HG03457 (cell line): ENCODE measurements around the gene PRKAR1B.

ENCODE experiments used
- ATAC-seq: cut with Tn5 transposase; IDR thresholded peaks from one replicate; pipeline ENCODE4 v1.9.1; 2021; ENCODE audit warnings: moderate number of reproducible peaks; ENCODE audit not compliant: unreplicated experiment

Gene PRKAR1B

DNA sequence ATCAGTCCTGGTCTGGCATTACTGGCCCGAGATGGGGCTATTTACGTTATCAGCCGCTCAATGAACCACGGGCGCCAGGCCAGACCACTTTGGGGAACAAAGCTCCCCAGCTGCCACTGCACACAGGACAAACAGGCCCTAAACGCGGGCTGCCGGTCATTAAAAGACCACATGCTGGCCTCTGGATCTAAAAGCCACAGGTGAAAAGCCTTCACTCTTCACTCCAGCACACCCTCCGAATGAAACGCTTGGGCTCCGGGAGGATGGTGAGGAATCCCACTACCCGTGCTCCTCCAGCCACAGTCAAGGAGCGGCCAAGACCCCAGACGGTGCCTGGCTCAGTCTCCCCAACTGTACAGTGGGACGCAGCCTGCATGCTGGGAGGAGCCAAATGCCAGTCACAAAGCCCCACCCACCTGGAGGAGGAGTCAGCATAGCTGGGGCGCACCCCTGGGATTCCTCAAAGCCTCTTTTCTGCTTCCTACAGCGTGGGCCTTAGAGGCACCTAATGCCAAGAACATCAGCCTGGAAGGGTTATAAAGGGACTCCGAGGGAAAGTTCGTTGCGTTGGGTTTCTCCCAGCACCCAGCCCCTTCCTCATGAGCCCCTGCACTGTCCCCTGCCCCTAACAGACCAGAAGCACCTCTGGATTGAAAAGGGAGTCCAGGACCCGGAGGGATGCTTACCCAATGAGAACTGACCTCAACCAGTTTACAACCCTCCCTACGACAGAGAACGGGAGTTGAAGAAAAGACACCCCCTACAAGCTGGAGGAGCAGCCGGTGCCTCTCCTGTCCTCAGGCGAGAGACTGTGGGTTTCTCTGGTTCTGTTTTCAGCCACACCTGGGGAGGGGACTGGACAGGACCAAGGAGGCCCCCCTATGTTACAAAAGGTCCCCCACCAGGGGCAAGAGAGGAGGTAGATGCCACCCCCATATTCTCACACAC lies 212.2 kb downstream of the PRKAR1B start:
- ATAC-seq, result no peak

DNA sequence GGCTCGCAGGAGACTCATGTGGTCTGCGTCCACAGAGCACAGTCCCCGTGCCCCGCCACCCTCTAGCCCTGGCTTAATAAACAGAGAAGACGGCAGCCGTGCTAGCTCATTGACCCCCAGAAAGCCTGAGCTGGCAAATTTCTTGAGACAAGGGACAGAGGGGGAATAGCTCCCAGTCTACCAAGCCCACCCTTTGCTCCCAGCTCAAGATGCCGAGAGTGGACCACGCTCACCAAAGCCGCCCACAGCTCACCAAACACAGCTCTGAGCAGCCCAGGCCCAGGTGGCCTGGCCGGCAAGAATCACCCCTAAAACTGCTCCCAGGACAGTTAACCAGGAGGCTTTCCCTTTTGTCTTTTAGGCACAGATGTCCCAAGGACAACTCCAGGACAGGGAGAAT lies 212.8 kb downstream of the PRKAR1B start:
- no peak for ATAC-seq

- ATAC-seq, result no peak
Measured at GRCh38 chr7:513521-514166, 213.4 kb downstream of the PRKAR1B start.

GRCh38 chr7:512541-513311 lies 214.4 kb downstream of the PRKAR1B start:
- no peak for ATAC-seq

- ATAC-seq, result no peak
Measured at GRCh38 chr7:512146-512510, 215.0 kb downstream of the PRKAR1B start.

GRCh38 chr7:511476-512145 lies 215.5 kb downstream of the PRKAR1B start:
- no peak for ATAC-seq

DNA sequence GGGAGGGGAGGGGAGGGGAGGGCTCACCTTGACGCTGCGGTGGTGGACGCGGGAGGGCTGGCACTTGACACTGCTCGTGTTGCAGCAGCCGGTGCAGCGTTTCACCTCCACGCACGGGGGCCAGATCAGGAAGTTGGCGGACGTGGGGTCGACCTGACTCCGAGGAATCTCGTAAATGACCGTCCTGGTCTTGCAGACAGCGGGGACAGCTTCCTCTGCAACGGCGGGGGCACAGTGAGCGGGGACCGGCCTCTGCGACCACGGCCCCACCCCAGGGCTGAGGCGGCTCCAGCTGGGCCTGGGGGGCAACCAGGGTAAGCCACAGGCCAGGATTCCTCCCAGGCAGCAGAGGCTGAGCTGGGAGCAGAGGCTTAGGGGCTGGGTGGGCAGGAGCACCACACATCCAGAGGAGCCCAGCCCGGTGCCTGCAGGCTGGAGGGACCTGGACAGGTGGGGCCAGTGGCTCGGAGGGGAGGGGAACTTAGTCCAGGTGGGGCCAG lies 216.2 kb downstream of the PRKAR1B start:
- ATAC-seq, result no peak

- ATAC-seq, result no peak
Measured at GRCh38 chr7:510131-510481, 217.0 kb downstream of the PRKAR1B start.

GRCh38 chr7:509426-510130 lies 217.5 kb downstream of the PRKAR1B start:
- no peak for ATAC-seq

DNA sequence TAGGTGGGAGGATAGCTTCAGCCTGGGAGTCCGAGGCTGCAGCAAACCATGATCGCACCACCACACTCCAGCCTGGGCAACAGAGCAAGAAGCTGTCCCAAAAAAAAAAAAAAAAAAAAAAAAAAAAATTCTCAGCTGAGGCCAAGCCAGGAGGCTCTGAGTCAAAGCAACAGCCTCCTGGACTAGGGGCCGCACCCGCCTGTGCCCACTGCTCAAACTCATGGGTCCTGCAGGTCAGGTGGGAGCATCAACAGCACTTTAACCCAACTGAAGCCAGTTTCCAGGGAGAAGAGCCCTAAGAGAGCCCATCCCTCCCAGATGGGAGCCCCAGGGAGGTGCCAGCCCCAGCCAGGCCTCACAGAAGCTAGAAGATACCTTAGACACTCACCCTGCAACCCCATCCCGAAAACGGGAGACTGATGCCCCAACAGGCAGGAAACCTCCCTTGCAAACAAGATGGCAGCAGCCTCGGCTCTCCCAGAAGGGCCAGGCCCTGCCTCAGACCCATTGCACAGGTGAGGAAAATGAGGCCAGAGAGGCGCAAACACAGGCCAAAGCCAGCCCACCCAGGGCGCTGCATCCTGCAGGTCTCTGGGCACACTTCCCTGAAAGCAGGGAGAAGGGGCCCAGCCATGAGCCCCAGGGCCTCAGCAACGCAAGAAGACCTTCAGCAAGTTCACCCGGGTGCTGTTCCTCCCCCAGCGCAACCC lies 218.5 kb downstream of the PRKAR1B start:
- ATAC-seq, result no peak

DNA sequence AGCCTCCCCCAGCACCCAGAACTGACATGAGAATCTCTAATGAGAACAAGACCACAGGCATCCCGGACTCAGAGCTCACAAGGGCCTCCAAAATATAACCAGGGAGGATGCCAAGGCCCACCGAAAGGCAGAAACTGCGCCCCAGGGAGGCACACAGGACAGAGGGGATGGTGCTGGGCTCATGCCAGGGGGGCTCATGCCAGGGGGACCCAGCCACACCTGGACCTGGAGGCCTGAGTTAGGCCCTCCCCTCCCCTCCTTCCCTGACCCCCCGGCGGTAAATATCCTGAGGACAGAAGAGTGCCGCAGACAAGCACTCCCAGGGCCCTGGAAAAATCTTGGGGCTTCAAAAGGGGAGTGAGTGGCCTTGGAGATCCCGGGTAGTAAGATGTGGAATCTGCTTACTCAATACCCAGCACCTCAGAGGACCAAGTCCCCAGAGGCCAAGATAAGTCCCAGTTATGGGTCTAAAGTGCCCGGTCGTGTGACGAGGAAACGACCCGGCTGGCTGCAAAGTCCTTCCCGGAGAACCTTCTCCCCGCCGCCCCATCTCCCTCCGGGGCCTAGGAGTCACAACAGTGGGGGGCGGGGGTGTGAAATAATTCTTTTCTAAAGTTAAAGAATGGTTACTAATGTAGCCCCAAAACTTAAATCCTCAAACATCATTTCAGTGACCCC lies 219.3 kb downstream of the PRKAR1B start:
- ATAC-seq, result no peak

GRCh38 chr7:506921-507622 lies 220.0 kb downstream of the PRKAR1B start:
- no peak for ATAC-seq

DNA sequence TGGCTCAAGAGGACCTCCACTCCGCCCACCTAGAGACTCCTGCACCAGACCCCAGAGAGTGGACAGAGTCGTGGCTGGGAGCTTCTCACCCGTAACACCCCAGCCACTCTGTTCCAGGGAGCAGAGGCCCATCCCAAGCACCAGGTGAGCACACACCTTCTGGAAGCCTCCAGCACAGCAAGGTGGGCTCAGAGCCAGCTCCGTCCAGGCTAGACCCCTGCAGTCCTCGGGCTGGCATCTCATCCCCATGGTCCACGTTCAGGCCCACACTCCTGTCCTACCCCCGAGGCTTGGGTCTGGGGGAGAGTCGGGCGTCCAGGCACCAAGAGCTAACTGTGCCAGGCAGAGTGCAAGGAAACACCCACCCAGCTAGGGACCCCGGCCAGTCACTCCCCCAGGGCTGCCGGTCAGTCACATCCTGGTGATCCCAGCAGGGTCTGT lies 220.7 kb downstream of the PRKAR1B start:
- ATAC-seq, result no peak

DNA sequence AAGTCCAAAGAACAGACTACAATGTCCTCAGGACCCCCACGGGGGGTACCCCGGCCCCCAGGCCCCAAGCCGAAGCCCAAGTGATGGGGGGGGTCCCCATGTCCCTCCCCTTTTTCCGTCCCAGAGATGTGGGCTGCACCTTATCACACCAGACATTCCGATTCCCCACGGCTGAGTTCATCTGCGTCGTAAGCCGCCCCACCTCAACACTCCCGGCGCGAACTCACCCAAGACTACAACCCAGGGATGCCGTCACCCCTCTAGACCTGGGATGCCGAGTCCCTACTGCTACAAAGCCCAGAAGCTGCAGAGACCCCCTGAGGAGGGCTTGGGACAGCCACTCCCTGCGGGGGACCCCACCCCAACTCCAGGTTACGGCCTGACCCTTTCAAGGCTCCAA lies 221.9 kb downstream of the PRKAR1B start:
- no peak for ATAC-seq

DNA sequence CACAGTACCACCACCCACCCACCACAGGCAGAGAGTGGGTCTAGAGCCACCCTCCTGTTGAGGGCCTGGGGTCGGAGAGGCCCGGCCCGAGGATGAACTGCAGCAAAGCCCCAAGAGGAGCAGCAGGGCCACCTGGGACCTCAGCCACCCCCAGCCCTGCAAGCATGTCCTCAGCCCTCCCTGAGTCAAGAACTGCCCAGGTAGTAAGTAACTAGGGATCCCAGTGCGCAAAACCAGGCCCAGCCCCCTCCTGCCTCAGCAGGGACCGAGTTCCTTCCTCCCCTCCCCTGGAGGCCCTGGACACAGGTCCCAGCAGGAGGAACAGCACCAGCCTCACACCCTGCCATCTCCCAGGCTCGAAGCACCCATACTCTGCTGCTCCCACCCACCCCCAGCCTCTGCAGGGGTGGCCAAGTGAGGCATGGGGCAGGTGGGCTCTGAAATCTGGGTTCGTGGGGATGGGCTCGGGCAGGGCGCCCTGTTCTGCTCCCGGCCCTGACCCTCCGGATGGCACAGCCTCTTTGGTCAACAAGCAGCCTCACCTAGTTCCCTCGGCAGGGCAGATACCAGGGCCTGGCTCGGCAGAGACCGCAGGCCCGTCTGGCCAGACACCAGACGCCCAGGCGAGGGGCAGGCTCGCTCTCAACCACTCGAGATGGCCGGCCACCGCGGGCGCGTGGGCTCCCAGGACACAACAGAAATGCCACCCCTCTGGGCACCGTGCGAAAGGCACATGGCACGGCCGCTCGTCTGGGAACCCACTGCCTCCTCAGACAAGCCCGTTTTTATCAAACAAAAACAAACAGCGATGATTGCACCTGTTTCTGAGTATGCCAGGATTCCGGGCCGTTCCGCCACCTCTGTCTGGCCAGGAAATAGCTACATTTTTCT lies 222.6 kb downstream of the PRKAR1B start:
- ATAC-seq, result no peak

DNA sequence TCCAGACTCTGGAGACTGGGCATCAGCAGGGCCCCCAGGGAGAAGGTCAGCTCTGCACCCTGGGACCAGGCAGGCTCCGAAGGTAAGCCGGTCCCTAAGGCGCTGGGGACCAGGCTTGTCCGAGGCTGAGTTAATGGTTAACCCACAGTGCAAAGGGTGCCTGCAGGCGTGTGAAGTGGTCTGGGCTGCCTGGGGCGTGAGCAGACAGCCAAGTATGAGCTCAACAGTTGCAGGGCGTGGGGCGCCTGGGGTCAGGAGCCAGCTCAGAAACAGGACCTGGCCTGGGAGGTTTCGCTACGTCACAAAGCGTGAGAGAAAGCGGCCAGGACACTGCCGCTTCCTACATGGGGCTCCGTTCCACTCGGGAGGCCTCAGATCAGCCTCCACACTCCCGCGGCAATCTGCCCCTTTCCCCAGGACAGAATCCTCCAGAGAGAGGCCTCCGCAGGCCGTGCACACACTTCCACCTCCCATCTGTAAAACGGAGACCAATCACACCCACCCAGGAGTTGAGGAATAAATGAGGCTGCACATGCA lies 223.4 kb downstream of the PRKAR1B start:
- no peak for ATAC-seq

DNA sequence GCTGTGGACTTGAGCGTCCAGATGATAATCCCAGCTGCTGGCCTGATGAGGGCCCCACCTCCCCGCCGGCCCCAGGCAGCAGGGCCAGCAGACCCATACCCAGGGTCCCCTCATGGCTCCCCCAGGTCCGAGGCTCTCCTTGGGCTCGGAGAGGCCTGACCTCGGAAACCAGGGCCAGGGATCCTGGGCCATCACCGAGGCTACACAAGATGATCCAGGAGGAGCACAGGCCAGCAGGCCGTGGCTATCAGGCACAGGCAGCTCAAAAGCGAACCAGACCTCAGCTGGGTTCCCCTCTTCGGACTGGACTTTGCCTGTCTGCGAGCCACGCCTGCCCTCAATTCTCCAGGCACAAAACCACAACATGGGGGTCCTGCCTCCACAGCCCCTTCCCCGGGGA lies 224.8 kb downstream of the PRKAR1B start:
- ATAC-seq, result no peak
